Pericardium fibroblast (primary cell): Measurements from ENCODE around the gene HMGXB3. TPM values are rescaled to one million over a fixed set of nuclear protein-coding genes. Genes with fewer than 3 reads are reported as not detected.

Experiments used
- total RNA-seq: library from RNA; depleted of rRNA; stranded (reverse); fragments of >200 nt; gene quantifications from 2 replicates; pipeline ENCODE4 v1.2.3, GENCODE V29; 2015

The HMGXB3 gene, protein sequence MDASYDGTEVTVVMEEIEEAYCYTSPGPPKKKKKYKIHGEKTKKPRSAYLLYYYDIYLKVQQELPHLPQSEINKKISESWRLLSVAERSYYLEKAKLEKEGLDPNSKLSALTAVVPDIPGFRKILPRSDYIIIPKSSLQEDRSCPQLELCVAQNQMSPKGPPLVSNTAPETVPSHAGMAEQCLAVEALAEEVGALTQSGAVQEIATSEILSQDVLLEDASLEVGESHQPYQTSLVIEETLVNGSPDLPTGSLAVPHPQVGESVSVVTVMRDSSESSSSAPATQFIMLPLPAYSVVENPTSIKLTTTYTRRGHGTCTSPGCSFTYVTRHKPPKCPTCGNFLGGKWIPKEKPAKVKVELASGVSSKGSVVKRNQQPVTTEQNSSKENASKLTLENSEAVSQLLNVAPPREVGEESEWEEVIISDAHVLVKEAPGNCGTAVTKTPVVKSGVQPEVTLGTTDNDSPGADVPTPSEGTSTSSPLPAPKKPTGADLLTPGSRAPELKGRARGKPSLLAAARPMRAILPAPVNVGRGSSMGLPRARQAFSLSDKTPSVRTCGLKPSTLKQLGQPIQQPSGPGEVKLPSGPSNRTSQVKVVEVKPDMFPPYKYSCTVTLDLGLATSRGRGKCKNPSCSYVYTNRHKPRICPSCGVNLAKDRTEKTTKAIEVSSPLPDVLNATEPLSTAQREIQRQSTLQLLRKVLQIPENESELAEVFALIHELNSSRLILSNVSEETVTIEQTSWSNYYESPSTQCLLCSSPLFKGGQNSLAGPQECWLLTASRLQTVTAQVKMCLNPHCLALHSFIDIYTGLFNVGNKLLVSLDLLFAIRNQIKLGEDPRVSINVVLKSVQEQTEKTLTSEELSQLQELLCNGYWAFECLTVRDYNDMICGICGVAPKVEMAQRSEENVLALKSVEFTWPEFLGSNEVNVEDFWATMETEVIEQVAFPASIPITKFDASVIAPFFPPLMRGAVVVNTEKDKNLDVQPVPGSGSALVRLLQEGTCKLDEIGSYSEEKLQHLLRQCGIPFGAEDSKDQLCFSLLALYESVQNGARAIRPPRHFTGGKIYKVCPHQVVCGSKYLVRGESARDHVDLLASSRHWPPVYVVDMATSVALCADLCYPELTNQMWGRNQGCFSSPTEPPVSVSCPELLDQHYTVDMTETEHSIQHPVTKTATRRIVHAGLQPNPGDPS (N-terminal part only)
- total RNA-seq, result 26.7 and 32.1 TPM in 2 replicates

DNA sequence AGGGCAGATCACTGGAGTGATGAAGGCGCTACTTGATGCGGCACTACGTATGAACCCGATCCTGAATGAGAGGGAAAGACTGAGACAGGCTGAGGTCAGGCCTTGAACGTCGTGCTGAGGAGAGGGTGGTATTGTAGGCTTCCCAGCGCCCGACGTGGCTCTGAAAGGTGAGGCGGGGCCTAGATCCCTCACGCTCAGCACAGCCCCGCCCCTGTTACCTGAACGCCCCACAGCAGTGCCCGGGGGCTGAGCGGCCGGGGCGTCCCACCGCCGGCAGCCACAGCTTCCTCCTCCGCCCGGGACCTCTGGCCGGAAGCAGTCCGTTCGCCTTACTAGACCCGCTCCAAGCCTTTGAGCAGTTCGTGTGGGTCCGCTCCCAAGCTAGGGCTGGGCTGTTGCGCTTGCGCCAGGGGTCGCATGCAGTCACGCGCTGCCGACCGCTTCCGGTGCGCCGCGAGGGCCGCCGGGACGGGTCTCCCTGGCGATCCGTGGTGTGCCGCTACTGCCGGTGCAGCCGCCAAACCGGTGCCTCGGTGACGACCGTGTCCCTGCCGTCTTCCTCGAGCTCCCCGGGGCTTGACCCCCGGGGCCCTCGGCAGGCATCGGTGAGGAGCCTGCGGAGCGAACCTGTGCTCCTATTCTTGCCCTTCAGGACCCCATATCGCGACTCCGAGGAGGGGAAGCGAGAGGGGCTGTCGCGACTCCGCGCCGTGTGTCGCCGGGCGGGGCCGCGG lies at the start of gene HMGXB3, which contains the start of gene TIGD6:
TSS of gene HMGXB3 (plus strand) at position 484 of the 734 bp plus-strand sequence. CDS start 4,114 bp downstream, outside the sequence.
TSS of gene TIGD6 (minus strand) at position 399 of the 734 bp plus-strand sequence. CDS start 4,306 bp downstream, outside the sequence.

DNA sequence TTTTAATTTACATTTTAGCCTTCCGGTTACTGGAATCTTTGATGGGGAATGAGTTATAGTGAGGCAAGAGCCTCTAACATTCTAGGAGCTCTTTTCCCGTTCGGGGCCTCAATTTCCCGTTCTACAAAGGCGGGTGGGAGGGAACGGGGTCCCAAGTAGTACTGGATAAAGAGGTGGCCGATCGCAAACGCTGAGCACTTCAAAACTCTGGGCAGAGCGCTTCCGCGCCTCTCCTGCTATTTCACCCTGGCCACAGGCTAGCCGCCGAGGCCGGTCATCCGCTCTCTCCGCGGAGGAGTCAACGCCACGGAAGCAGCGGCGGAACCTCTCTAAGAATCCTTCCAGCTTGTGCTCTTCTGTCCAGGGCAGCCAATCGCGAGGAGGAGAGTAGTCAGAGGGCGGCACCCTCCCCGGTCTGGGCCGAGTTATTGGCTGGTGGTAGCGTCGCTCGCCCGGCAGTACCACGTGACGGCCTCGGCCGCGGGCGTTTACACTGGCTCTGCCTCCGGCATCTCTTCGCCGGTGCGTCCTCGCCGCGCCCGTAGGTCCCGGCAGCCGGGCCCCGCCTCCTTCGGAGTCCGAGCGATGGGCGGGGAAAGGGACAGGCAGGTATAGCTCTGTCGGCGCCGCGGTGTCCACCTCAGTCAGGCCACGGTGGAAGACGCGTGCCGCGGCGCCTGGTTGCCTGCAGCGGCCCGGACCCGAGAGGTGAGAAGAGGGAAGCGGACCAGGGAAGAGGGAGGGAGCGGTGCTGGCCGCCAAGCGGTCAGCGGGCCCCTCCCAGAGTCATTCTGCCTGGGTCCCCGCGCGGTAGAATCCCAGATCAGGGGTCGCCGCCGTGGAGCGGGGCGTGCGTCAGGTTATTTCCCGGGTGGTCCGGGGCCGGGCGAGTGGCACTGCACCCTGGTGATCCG lies 40.0 kb upstream of the HMGXB3 start, which contains the start of gene SLC26A2:
TSS of gene SLC26A2 (plus strand) at position 487 of the 914 bp plus-strand sequence. CDS start 16,895 bp downstream, outside the sequence.

DNA sequence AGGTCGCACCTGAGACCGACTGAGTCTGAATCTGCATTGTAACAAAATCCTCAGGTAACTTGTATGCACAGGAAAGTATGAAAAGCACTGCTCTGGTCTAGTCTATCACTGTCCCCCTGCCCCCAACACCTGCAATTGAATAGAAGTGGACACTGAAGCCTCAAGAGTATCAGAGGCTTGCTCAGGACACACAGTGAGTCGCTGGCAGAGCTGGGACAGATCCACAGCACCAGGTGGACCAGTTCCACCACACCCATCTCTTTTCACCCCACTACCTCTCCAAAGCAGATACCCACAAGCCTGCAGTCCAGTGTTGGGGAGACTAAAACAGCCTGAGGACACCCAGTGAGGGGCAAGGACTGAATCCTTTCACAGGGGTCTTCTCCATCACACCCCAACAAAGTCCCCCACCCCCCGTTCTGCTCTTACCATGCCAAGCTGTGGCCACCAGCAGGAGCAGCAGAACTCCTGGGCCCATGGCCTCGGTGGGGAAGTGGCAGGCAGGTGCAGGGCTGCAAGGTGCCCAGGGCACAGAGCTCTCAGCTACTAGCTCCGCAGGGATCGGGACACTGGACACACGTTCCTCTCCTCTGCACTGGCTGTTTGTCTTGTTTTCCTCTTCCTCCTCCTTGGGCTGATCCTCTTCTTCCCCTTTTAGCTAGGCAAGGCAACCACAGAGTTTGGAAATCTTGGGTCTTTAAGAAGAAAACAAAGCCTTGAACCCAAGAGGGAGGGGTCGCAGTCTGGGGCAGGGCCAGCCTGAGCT lies 85.6 kb downstream of the HMGXB3 start, which contains the start of gene CSF1R:
TSS of gene CSF1R (minus strand) at position 605 of the 766 bp plus-strand sequence. CDS start at position 478, 127 bp downstream.

Other genes starting within 250 kb of the HMGXB3 start
- under 0.01 TPM in 1 of 2 replicates, not detected in the other for gene PDE6A, start 55.9 kb upstream of the HMGXB3 start, total RNA-seq
- gene SLC26A2, start 40.0 kb upstream of the HMGXB3 start, total RNA-seq, result 9.1 and 9.6 TPM in 2 replicates
- 3.6 and 5.5 TPM in 2 replicates for gene TIGD6, start 85 bp upstream of the HMGXB3 start, total RNA-seq
- not detected in 2 replicates for gene CSF1R, start 85.8 kb downstream of the HMGXB3 start, total RNA-seq
- 232 and 372 TPM in 2 replicates for gene PDGFRB, start 155.1 kb downstream of the HMGXB3 start, total RNA-seq
- 0.12 and 0.60 TPM in 2 replicates for gene CDX1, start 166.0 kb downstream of the HMGXB3 start, total RNA-seq
- gene SLC6A7, start 189.3 kb downstream of the HMGXB3 start, total RNA-seq, result not detected in 2 replicates